Natural killer cell (primary cell): ENCODE data around the gene LCA5L. TPM values are rescaled to one million over a fixed set of nuclear protein-coding genes. Genes with fewer than 3 reads are reported as not detected.

Source experiments
- ATAC-seq, 3 donors: fragments of 150-1000 bp in 2 of 3; fragments of 200-7000 bp in 1 of 3; cut with Tn5 transposase; 1 replicate in 1 of 3; 2 replicates in 2 of 3; pipeline ENCODE4 v1.10.0; 2021; ENCODE audit warnings: mild to moderate bottlenecking in 2 of 3, moderate library complexity in 2 of 3
- DNase-seq, 2 donors: peaks; one replicate each; pipeline versions ENCODE4 v3.0.0 to v3.0.0-alpha.2; 2013 to 2021; ENCODE audit warnings: mixed read lengths in 1 of 2
- H3K27ac ChIP-seq: one replicate; pipeline ENCODE4 v1.5.1; 2013; ENCODE audit warnings: mild to moderate bottlenecking, low read length
- H3K27me3 ChIP-seq: one replicate; pipeline ENCODE4 v1.6.1; 2013; ENCODE audit warnings: low read length; ENCODE audit not compliant: control insufficient read depth, insufficient read depth
- H3K36me3 ChIP-seq: one replicate; pipeline ENCODE4 v1.6.1; 2013; ENCODE audit warnings: low read length; ENCODE audit not compliant: control insufficient read depth, insufficient read depth
- H3K4me1 ChIP-seq: one replicate; pipeline ENCODE4 v1.6.1; 2013; ENCODE audit warnings: low read length; ENCODE audit not compliant: control insufficient read depth, insufficient read depth
- H3K4me3 ChIP-seq: one replicate; pipeline ENCODE4 v1.5.1; 2013; ENCODE audit warnings: low read length
- H3K9me3 ChIP-seq: one replicate; pipeline ENCODE4 v1.6.1; 2013; ENCODE audit warnings: low read length; ENCODE audit not compliant: control insufficient read depth, insufficient read depth
- H3K27ac Mint-ChIP-seq, 2 donors: one replicate each; pipeline ENCODE4 v1.8.0; 2022; ENCODE audit warnings: mild to moderate bottlenecking in 2 of 2, mixed read lengths in 2 of 2, moderate library complexity in 1 of 2
- H3K27me3 Mint-ChIP-seq, 2 donors: one replicate each; pipeline ENCODE4 v1.8.0; 2022; ENCODE audit warnings: low read depth in 2 of 2, mixed read lengths in 2 of 2
- H3K36me3 Mint-ChIP-seq: one replicate; pipeline ENCODE4 v1.8.0; 2022; ENCODE audit warnings: mixed read lengths
- H3K4me1 Mint-ChIP-seq, 2 donors: one replicate each; pipeline ENCODE4 v1.8.0; 2022; ENCODE audit warnings: mixed read lengths in 2 of 2
- H3K4me3 Mint-ChIP-seq: one replicate; pipeline ENCODE4 v1.8.0; 2022; ENCODE audit warnings: mild to moderate bottlenecking, moderate library complexity, mixed read lengths
- H3K9me3 Mint-ChIP-seq, 2 donors: one replicate each; pipeline ENCODE4 v1.8.0; 2022; ENCODE audit warnings: mixed read lengths in 2 of 2
- CTCF ChIP-seq: fragments of 200-600 bp; IDR thresholded peaks from one replicate; pipeline ENCODE4 v1.8.0; 2022; ENCODE audit warnings: antibody characterized with exemption
- WGBS: methylation state at CpG from one replicate; pipeline ENCODE4 v1.1.7; 2013; ENCODE audit warnings: missing lambda C conversion rate; ENCODE audit not compliant: insufficient coverage; 5-methylcytosine and 5-hydroxymethylcytosine counted together
- intact Hi-C: fragments of 100-400 bp; cut with micrococcal nuclease; formaldehyde crosslinking; loops from one replicate; pipeline ENCODE4 v1.14.2; 2022
- total RNA-seq, 4 donors: library from RNA; stranded (reverse); fragments of 120-200 nt in 1 of 4; gene quantifications; one replicate each; pipeline versions ENCODE4 v1.2.3 to v1.2.4, GENCODE V29; 2013 to 2022

The LCA5L gene
- total RNA-seq, 3 donors from 2014 or later (not counting 1 experiment from before 2014, with no cell fraction given), result 0.14 to 0.84 TPM; not detected in 1

GRCh38 chr21:39483917-39484316, 38.3 kb upstream of the LCA5L start:
- Mint-ChIP-seq H3K27ac (no peak overlapping the region), H3K9me3 (no peaks in the 10 kb centered on the region), H3K4me3 (no peak overlapping the region), H3K27me3 (peaks cover 8 to 15% of the 10 kb centered on the region in 2 donors), H3K4me1 (no peaks in the 10 kb centered on the region), H3K36me3 (no peaks in the 10 kb centered on the region)
- WGBS, result no CpG with 5 or more reads among the region's 1 CpG
- Histone ChIP-seq H3K27me3 (no peaks in the 10 kb centered on the region), H3K27ac (no peak overlapping the region), H3K36me3 (no peaks in the 10 kb centered on the region), H3K4me1 (no peaks in the 10 kb centered on the region), H3K4me3 (no peak overlapping the region), H3K9me3 (no peaks in the 10 kb centered on the region)
- ATAC-seq, result no peak
- intact Hi-C loops, result no loop called here
- TF ChIP-seq CTCF, result no peak
- no peak for DNase-seq

- H3K27me3 ChIP-seq, result no peaks in the 10 kb centered on the region
- no peak for TF ChIP-seq CTCF
- Mint-ChIP-seq H3K36me3 (no peaks in the 10 kb centered on the region), H3K27me3 (peaks cover 13 to 20% of the 10 kb centered on the region in 2 donors), H3K4me3 (no peak overlapping the region), H3K27ac (no peak overlapping the region), H3K4me1 (no peaks in the 10 kb centered on the region), H3K9me3 (no peaks in the 10 kb centered on the region)
- no peak overlapping the region for H3K27ac ChIP-seq
- H3K4me1 ChIP-seq, result no peaks in the 10 kb centered on the region
- intact Hi-C loops, result no loop called here
- no peak for ATAC-seq
- WGBS, result 95% methylated on average over 3 of the region's 3 CpGs
- no peak for DNase-seq
- no peaks in the 10 kb centered on the region for H3K9me3 ChIP-seq
- H3K4me3 ChIP-seq, result no peak overlapping the region
- H3K36me3 ChIP-seq, result no peaks in the 10 kb centered on the region
These were observed 36.3 kb upstream of the LCA5L start for GRCh38 chr21:39481886-39482285.

- H3K27me3 ChIP-seq, result no peaks in the 10 kb centered on the region
- no peak overlapping the region for H3K4me3 Mint-ChIP-seq
- no peaks in the 10 kb centered on the region for H3K9me3 Mint-ChIP-seq
- no peaks in the 10 kb centered on the region for H3K36me3 Mint-ChIP-seq
- DNase-seq (no peak), ATAC-seq (no peak)
- H3K36me3 ChIP-seq, result no peaks in the 10 kb centered on the region
- peaks cover 19 to 20% of the 10 kb centered on the region in 2 donors for H3K27me3 Mint-ChIP-seq
- H3K4me1 Mint-ChIP-seq, result no peaks in the 10 kb centered on the region
- intact Hi-C loops, result no loop called here
- H3K27ac Mint-ChIP-seq, result no peak overlapping the region
- H3K27ac ChIP-seq, result no peak overlapping the region
- no peak for TF ChIP-seq CTCF
- no peaks in the 10 kb centered on the region for H3K4me1 ChIP-seq
- H3K9me3 ChIP-seq, result no peaks in the 10 kb centered on the region
- WGBS, result 96% methylated on average over 4 of the region's 4 CpGs
- no peak overlapping the region for H3K4me3 ChIP-seq
These were observed 34.7 kb upstream of the LCA5L start for GRCh38 chr21:39480271-39480670.

GRCh38 chr21:39479814-39480182, 34.2 kb upstream of the LCA5L start:
- no peaks in the 10 kb centered on the region for H3K4me1 Mint-ChIP-seq
- no peak for DNase-seq
- no peaks in the 10 kb centered on the region for H3K36me3 Mint-ChIP-seq
- Histone ChIP-seq H3K9me3 (no peaks in the 10 kb centered on the region), H3K27me3 (no peaks in the 10 kb centered on the region), H3K4me1 (no peaks in the 10 kb centered on the region), H3K4me3 (no peak overlapping the region), H3K36me3 (no peaks in the 10 kb centered on the region), H3K27ac (no peak overlapping the region)
- ATAC-seq, result no peak
- no peak overlapping the region for H3K27ac Mint-ChIP-seq
- no peak overlapping the region for H3K4me3 Mint-ChIP-seq
- no peaks in the 10 kb centered on the region for H3K9me3 Mint-ChIP-seq
- intact Hi-C loops, result no loop called here
- TF ChIP-seq CTCF, result no peak
- H3K27me3 Mint-ChIP-seq, result peaks cover 18 to 19% of the 10 kb centered on the region in 2 donors
- 100% methylated on average over 1 of the region's 2 CpGs for WGBS
